SK-N-MC (cell line): ENCODE results near the gene JOSD1.

Experiments used
- DNase-seq: peaks from one replicate; pipeline ENCODE4 v3.0.0-alpha.2; 2011; ENCODE audit warnings: low read depth, low spot score
- H3K27ac ChIP-seq: fragments of 200-600 bp; sonication (generic); 2 replicates; pipeline ENCODE4 v1.5.1; 2016; ENCODE audit warnings: mixed run types
- H3K36me3 ChIP-seq: fragments of 200-600 bp; sonication (generic); 2 replicates; pipeline ENCODE4 v1.6.1; 2017; ENCODE audit warnings: antibody characterized with exemption, low read length, mixed read lengths; ENCODE audit not compliant: insufficient read depth
- H3K4me3 ChIP-seq: fragments of 200-600 bp; sonication (generic); 2 replicates; pipeline ENCODE4 v1.5.1; 2016
- H3K9ac ChIP-seq: fragments of 200-600 bp; sonication (generic); 2 replicates; pipeline ENCODE4 v1.8.0; 2017; ENCODE audit warnings: mixed run types, mixed read lengths; ENCODE audit not compliant: insufficient read length
- H3K9me3 ChIP-seq: fragments of 200-600 bp; sonication (generic); 2 replicates; pipeline ENCODE4 v1.6.1; 2017; ENCODE audit warnings: low read depth, mild to moderate bottlenecking, antibody characterized with exemption, low read length, moderate library complexity, mixed read lengths
- EZH2 ChIP-seq: fragments of 200-600 bp; sonication (generic); IDR thresholded peaks from one replicate; pipeline ENCODE4 v1.6.1; 2017; ENCODE audit warnings: antibody characterized with exemption
- FOXP2 ChIP-seq: optimal IDR thresholded peaks from 2 replicates; pipeline ENCODE3; 2011; ENCODE audit warnings: mild to moderate bottlenecking, moderate library complexity; ENCODE audit not compliant: insufficient read depth; ENCODE audit errors: extremely low read length, control extremely low read depth
- POLR2AphosphoS5 ChIP-seq: IDR thresholded peaks from 2 replicates; pipeline ENCODE4 v1.6.1; 2012; ENCODE audit warnings: mild to moderate bottlenecking, low read depth, low read length, borderline replicate concordance

Gene JOSD1

DNA sequence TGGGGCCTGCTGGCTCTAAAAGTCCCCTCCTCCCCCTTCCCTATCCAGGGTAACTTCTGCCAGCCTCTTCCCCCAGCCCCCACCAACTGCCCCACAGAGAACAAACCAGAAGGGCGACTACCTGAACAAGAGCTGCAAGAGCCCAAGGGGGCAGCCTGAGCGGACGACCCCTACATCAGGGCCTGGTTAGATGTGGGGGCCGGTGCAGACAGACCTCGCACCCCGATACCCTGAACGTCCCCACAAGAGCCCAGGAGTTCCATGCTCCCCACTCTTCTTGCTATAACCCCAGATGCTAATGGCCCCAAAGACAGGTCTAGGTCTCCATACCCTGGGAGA is 34.4 kb upstream of the JOSD1 start:
- no peak overlapping the region for H3K9ac ChIP-seq
- H3K9me3 ChIP-seq: no peaks in the 10 kb centered on the region
- H3K4me3 ChIP-seq: no peak overlapping the region
- no peak for DNase-seq
- TF ChIP-seq POLR2AphosphoS5 (no peak; the same call in 1 of the 2 replicates), FOXP2 (no peak), EZH2 (no peak)
- H3K36me3 ChIP-seq: peaks cover 67% of the 10 kb centered on the region
- H3K27ac ChIP-seq: 0 out of 2 replicates have a peak overlapping the region, but pooled peaks have one; percentile 42

DNA sequence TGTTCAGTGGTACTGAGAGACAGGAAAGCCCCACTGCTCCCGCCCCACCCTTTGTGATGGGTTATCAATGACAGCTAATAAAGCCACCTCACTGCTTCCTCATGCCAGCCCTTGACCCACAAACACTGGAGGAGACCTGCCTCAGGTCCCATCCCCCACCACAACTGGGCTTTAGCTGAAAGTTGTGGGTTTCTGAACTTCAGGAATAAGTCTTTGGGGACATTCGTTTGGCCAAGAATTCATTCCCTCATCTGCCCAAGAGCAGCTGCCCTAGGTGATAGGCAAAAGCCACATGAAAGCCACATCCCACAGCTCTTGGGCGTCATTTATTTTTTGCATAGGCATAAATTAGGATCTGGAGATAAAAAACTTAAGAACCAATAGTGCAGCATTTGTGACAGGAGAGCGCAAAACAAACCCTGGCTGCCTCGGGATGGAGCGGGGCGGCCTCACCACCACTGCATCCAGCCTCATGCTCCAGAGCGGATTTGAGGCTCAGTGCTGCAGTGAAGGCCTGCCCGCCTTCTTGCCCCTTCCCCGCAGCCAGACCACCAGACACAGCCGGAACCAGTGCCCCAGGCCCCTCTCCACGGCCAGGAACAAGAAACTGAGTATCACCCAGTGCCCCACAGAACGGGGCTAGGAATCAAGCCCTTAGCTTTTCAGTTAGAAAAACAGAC is 33.8 kb upstream of the JOSD1 start:
- Histone ChIP-seq H3K36me3 (peaks cover 67% of the 10 kb centered on the region), H3K4me3 (no peak overlapping the region), H3K9ac (no peak overlapping the region), H3K9me3 (no peaks in the 10 kb centered on the region), H3K27ac (peak overlapping the region; percentile 42; the same call in 1 of the 2 replicates)
- no peak for DNase-seq
- TF ChIP-seq FOXP2: no peak
- TF ChIP-seq POLR2AphosphoS5: no peak
- TF ChIP-seq EZH2: no peak

DNA sequence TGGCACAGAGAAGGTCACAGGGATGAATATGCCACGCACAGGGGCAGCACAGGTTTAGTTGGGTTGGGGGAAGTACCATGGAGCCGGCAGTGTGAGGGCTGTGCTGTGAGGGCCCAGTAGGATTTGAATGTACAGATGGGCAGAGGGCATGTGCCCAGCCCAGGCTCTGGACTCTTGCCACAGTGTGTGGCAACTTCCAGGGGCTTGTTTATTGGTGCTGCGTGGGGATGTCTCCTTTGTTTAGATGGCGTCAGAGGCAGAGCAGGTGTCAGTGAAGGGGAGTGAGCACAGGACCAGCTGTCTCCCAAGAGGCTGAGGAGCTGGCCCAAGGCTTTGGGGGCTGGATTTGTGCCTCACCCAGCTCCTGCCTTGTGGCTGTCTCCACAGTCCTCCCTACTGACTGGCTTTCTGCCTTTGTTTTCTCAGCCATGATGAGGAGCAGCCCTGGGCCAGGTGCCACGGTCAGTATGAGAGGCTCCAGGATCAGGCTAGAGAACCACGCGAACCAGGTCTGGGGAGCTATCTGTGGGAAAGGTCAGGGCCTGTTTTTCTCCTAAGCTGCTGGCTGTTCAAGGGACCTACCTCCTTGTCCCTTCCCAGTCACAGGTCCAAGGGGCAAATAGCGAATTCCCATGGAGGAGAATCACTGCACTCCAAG is 33.1 kb upstream of the JOSD1 start:
- Histone ChIP-seq H3K9me3 (no peaks in the 10 kb centered on the region), H3K9ac (no peak overlapping the region), H3K4me3 (no peak overlapping the region), H3K27ac (0 out of 2 replicates have a peak overlapping the region, but pooled peaks have one; percentile 42), H3K36me3 (peaks cover 67% of the 10 kb centered on the region)
- DNase-seq: no peak
- no peak for TF ChIP-seq FOXP2
- TF ChIP-seq POLR2AphosphoS5: no peak; the same call in 1 of the 2 replicates
- TF ChIP-seq EZH2: no peak

- no peak for DNase-seq
- Histone ChIP-seq H3K9me3 (no peaks in the 10 kb centered on the region), H3K36me3 (peaks cover 67% of the 10 kb centered on the region), H3K9ac (no peak overlapping the region), H3K27ac (0 out of 2 replicates have a peak overlapping the region, but pooled peaks have one; percentile 31), H3K4me3 (no peak overlapping the region)
- TF ChIP-seq FOXP2: no peak
- no peak for TF ChIP-seq EZH2
- TF ChIP-seq POLR2AphosphoS5: no peak
These were observed 32.6 kb upstream of the JOSD1 start for GRCh38 chr22:38733329-38733723.

DNA sequence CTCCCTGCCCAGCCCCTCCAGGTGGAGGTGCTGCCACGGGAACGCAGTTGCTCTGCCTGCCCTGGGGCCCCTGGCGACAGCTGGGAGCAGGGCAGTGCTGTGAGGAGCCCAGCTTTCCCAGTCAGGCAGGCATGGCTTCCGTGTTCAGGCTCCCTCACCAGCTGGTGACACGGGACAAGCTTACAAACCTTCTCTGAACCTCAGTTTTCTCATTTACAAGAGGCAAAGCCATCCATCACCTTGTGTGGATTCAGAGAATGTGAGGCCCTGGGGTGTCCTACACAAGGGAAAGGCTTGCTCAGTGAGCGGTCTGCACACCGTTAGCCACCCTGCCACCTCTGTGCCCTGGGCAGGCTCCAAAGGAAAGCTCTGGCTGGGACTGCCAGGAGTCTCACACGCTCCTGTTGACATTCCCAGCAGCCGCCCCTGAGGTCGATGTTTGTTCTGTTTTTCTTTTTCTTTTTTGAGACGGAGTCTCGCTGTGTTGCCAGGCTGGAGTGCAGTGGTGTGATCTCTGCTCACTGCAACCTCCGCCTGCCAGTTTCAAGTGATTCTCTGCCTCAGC is 31.6 kb upstream of the JOSD1 start:
- no peak overlapping the region for H3K4me3 ChIP-seq
- TF ChIP-seq FOXP2 (no peak), POLR2AphosphoS5 (no peak), EZH2 (no peak)
- H3K9ac ChIP-seq: no peak overlapping the region
- no peak for DNase-seq
- peaks cover 67% of the 10 kb centered on the region for H3K36me3 ChIP-seq
- H3K9me3 ChIP-seq: no peaks in the 10 kb centered on the region
- peak overlapping the region; percentile 25; the same call in 1 of the 2 replicates for H3K27ac ChIP-seq

DNA sequence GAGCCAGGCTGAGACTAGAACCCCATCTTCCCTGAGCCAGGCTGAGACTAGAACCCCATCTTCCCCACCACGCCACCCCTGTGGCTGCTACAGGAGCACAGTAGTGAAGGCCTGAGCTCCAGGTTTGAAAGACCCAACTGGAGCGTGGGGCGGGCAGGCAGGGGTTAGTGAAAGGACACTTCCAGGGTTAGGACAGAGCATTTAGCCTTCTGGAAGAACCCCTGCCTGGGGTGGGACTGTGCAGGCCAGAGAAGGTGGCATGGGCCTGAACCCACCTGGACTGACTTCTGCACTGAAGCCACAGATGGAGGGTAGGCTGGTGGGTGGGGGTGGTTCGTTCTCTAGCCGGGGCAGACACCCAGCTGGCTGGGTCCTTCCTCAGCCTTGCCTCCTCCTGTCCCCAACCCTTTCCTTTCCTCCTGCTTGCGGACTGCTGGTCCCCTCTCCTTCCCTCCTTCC is 31.0 kb upstream of the JOSD1 start:
- Histone ChIP-seq H3K4me3 (no peak overlapping the region), H3K9ac (no peak overlapping the region), H3K9me3 (no peaks in the 10 kb centered on the region), H3K36me3 (peaks cover 68% of the 10 kb centered on the region), H3K27ac (no peak overlapping the region)
- DNase-seq: no peak
- TF ChIP-seq POLR2AphosphoS5 (no peak), EZH2 (no peak)

- Histone ChIP-seq H3K36me3 (peaks cover 76% of the 10 kb centered on the region), H3K27ac (no peak overlapping the region), H3K4me3 (no peak overlapping the region), H3K9ac (no peak overlapping the region), H3K9me3 (no peaks in the 10 kb centered on the region)
- TF ChIP-seq EZH2: no peak
- TF ChIP-seq FOXP2: no peak
- no peak for TF ChIP-seq POLR2AphosphoS5
- DNase-seq: no peak
These were observed 29.7 kb upstream of the JOSD1 start for GRCh38 chr22:38730411-38730871.

DNA sequence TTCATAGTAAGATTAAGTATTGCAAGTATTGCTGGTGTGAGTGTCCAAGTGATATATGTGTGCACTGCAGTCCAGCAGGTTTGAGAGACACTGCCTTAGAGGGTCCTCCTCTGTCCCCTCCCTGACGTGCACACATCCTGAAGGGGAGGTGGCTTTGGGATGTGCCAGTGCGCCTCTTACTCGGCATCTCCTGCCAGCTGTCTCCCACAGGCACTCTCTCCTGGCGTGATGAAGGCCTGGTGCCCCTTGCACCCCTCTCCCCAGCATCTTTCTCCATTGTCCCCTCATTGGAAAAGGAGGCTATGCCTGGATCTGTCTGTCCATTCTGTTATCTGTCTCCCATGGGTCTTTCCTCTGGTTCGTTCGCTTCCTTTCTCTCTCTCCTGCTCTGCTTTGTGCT is 29.2 kb upstream of the JOSD1 start:
- no peak overlapping the region for H3K4me3 ChIP-seq
- peaks cover 81% of the 10 kb centered on the region for H3K36me3 ChIP-seq
- no peaks in the 10 kb centered on the region for H3K9me3 ChIP-seq
- no peak for DNase-seq
- TF ChIP-seq EZH2 (no peak), FOXP2 (no peak), POLR2AphosphoS5 (no peak)
- H3K9ac ChIP-seq: no peak overlapping the region
- no peak overlapping the region for H3K27ac ChIP-seq
